Psoas muscle (tissue), 8 donors: ENCODE data around the gene AP2A1. TPM values are rescaled to one million over a fixed set of nuclear protein-coding genes. Genes with fewer than 3 reads are reported as not detected.
A peak's percentile ranks its signal among the peaks of the same experiment; 100 is the strongest.

Source experiments
- ATAC-seq, 4 donors: fragments of 200-7000 bp; cut with Tn5 transposase; one replicate each; pipeline ENCODE4 v1.9.1; 2020; ENCODE audit warnings: moderate library complexity in 3 of 4, mild to moderate bottlenecking in 2 of 4
- DNase-seq, 2 donors: peaks; one replicate each; pipeline ENCODE4 v3.0.0-alpha.2; 2020
- H3K27ac ChIP-seq: fragments of 200-600 bp; one replicate; pipeline ENCODE4 v1.8.0; 2022
- H3K27me3 ChIP-seq, 3 donors: fragments of 200-600 bp in 1 of 3; one replicate each; pipeline versions ENCODE4 v1.6.1 to v1.8.0; 2013 to 2022; ENCODE audit warnings: low read length in 2 of 3, mild to moderate bottlenecking in 2 of 3, moderate library complexity in 1 of 3; ENCODE audit not compliant: insufficient read depth in 3 of 3
- H3K36me3 ChIP-seq, 2 donors: fragments of 200-600 bp in 1 of 2; one replicate each; pipeline versions ENCODE4 v1.6.1 to v1.8.0; 2013 to 2022; ENCODE audit warnings: low read depth in 1 of 2, mild to moderate bottlenecking in 1 of 2, moderate library complexity in 1 of 2; ENCODE audit not compliant: insufficient read depth in 1 of 2
- H3K4me1 ChIP-seq: fragments of 200-600 bp; one replicate; pipeline ENCODE4 v1.8.0; 2022
- H3K4me3 ChIP-seq: fragments of 200-600 bp; one replicate; pipeline ENCODE4 v1.8.0; 2022; ENCODE audit warnings: mild to moderate bottlenecking
- H3K9me3 ChIP-seq: fragments of 200-600 bp; one replicate; pipeline ENCODE4 v1.8.0; 2022
- CTCF ChIP-seq: fragments of 200-600 bp; IDR thresholded peaks from one replicate; pipeline ENCODE4 v1.8.0; 2022; ENCODE audit warnings: antibody characterized with exemption
- WGBS, 3 donors: extraction: QIAGEN DNeasy Blood & Tissue Kit; methylation state at CpG; one replicate each; pipeline versions ENCODE4 v1.1.6 to v1.1.7; 2013; 5-methylcytosine and 5-hydroxymethylcytosine counted together
- intact Hi-C, 2 donors: fragments of 100-400 bp; cut with DNase I; formaldehyde crosslinking; loops; one replicate each; pipeline versions ENCODE4 v1.11.0 to v1.14.2; 2022
- polyA plus RNA-seq, 3 donors: library from polyadenylated mRNA; stranded (reverse); fragments of 200-250 nt; gene quantifications; one replicate each; pipeline ENCODE4 v1.2.3, GENCODE V29; 2013
- total RNA-seq, 4 donors: library from RNA; stranded (reverse); fragmentation: NEBNext Ultra II Directional in 2 of 4; extraction: Animal tissue kit (Norgen Biotek cat#: 25700) in 2 of 4; gene quantifications; one replicate each; pipeline versions ENCODE4 v1.2.1 to v1.2.4, GENCODE V29; 2021 to 2023
- donor health status: healthy with polysubstance abuse.
- donor health status: DM: no; HTN: no; CAD: no; lungs with moderate emphysema.
- donor health status: Bipolar disorder and iron deficiency.
- donor health status: healthy.
- donor health status: DM: yes; HTN: yes; CAD: no.
- donor health status: DM: no; HTN: no; CAD: no.
- donor health status: DM: no; HTN: no; CAD: no.
- donor health status: DM: yes; HTN: yes; CAD: no.

The AP2A1 gene
- total and polyA plus RNA-seq, 7 donors: 58.2 to 102 (median 81.0) TPM

GRCh38 chr19:49843265-49843664, 76.5 kb downstream of the AP2A1 start:
- WGBS, 3 donors: 44 to 74% (median 46%) methylated on average over 3 of the region's 3 CpGs
- Histone ChIP-seq H3K4me1 (peaks cover 32% of the 10 kb centered on the region), H3K27me3 (no peaks in the 10 kb centered on the region), H3K4me3 (no peak overlapping the region), H3K36me3 (peaks cover 0 to 19% of the 10 kb centered on the region in 2 donors), H3K9me3 (no peaks in the 10 kb centered on the region), H3K27ac (peak overlapping the region; percentile 72)
- no peak for TF ChIP-seq CTCF
- DNase-seq: no peak
- ATAC-seq: peak in 2 of 4 donors; percentile 3 to 10
- intact Hi-C loops: no loop called here

GRCh38 chr19:49844138-49845095, 77.6 kb downstream of the AP2A1 start:
- intact Hi-C loops: no loop called here
- DNase-seq (peak in 1 of 2 donors; percentile 75), ATAC-seq (peak; percentile 71 to 91 (median 78))
- Histone ChIP-seq H3K27me3 (no peaks in the 10 kb centered on the region), H3K36me3 (peaks cover 0 to 10% of the 10 kb centered on the region in 2 donors), H3K9me3 (no peaks in the 10 kb centered on the region), H3K4me1 (peaks cover 25% of the 10 kb centered on the region), H3K27ac (peak overlapping the region; percentile 72), H3K4me3 (no peak overlapping the region)
- TF ChIP-seq CTCF: no peak
- 26 to 37% (median 26%) methylated on average over 18 of the region's 18 CpGs for WGBS, 3 donors

- Histone ChIP-seq H3K9me3 (no peaks in the 10 kb centered on the region), H3K27me3 (no peaks in the 10 kb centered on the region), H3K36me3 (peaks cover 0 to 4% of the 10 kb centered on the region in 2 donors), H3K4me3 (no peak overlapping the region), H3K4me1 (peaks cover 21% of the 10 kb centered on the region), H3K27ac (peak overlapping the region; percentile 72)
- 28 to 60% (median 41%) methylated on average over 3 of the region's 3 CpGs for WGBS, 3 donors
- intact Hi-C loops: no loop called here
- no peak for ATAC-seq
- TF ChIP-seq CTCF: no peak
- DNase-seq: no peak
Observed at GRCh38 chr19:49845414-49845813, 78.6 kb downstream of the AP2A1 start.

GRCh38 chr19:49846408-49846807, 79.6 kb downstream of the AP2A1 start:
- H3K36me3 ChIP-seq: no peaks in the 10 kb centered on the region
- WGBS, 3 donors: 72 to 86% (median 82%) methylated on average over 5 of the region's 5 CpGs
- peaks cover 21% of the 10 kb centered on the region for H3K4me1 ChIP-seq
- ATAC-seq: no peak
- TF ChIP-seq CTCF: no peak
- no peak for DNase-seq
- no peaks in the 10 kb centered on the region for H3K27me3 ChIP-seq
- peak overlapping the region; percentile 72 for H3K27ac ChIP-seq
- no peak overlapping the region for H3K4me3 ChIP-seq
- intact Hi-C loops: no loop called here
- no peaks in the 10 kb centered on the region for H3K9me3 ChIP-seq
